GM19099 (cell line): Measurements from ENCODE around the gene ZNF557.

ENCODE experiments used
- POLR2A ChIP-seq: IDR thresholded peaks from 3 replicates; pipeline ENCODE4 v1.6.1; 2011; ENCODE audit warnings: low read depth; ENCODE audit not compliant: insufficient read length; ENCODE audit errors: extremely low read depth

ZNF557 gene

GRCh38 chr19:7119582-7119981, 50.1 kb downstream of the ZNF557 start:
- TF ChIP-seq POLR2A = no peak

GRCh38 chr19:7120499-7120898, 51.0 kb downstream of the ZNF557 start:
- TF ChIP-seq POLR2A = no peak

GRCh38 chr19:7122701-7123100, 53.2 kb downstream of the ZNF557 start:
- TF ChIP-seq POLR2A = no peak

- TF ChIP-seq POLR2A = no peak
Measured at GRCh38 chr19:7124782-7125181, 55.3 kb downstream of the ZNF557 start.

- TF ChIP-seq POLR2A = no peak
Measured at GRCh38 chr19:7125221-7125620, 55.7 kb downstream of the ZNF557 start.

- TF ChIP-seq POLR2A = no peak
Measured at GRCh38 chr19:7126132-7126531, 56.6 kb downstream of the ZNF557 start.

GRCh38 chr19:7130043-7130442, 60.5 kb downstream of the ZNF557 start:
- TF ChIP-seq POLR2A = no peak

- TF ChIP-seq POLR2A = no peak
Measured at GRCh38 chr19:7132054-7132453, 62.6 kb downstream of the ZNF557 start.

GRCh38 chr19:7137120-7137519, 67.6 kb downstream of the ZNF557 start:
- no peak for TF ChIP-seq POLR2A
